Activated naive CD8-positive, alpha-beta T cell treated with anti-CD3 and anti-CD28 coated beads, Interleukin-2, amount 10 ng/mL, durations not matched to agents 7 days and 5 days (primary cell): ENCODE results near the gene NME5. TPM values are rescaled to one million over a fixed set of nuclear protein-coding genes. Genes with fewer than 3 reads are reported as not detected.
"Not testable (repeated sequence)": the region's sequence is repeated elsewhere in the genome, so short reads cannot be mapped to it uniquely, and the experiment has no call there.

Source experiments
- ATAC-seq: fragments of 150-1000 bp; cut with Tn5 transposase; one replicate; pipeline ENCODE4 v1.10.0; 2021; ENCODE audit warnings: low read depth, moderate library complexity
- POLR2A ChIA-PET: fragments of 350-600 bp; sonication (Branson Sonifier 250); formaldehyde crosslinking; loops from one replicate; lab custom pipeline; 2021; ENCODE audit warnings: antibody characterized with exemption; lab: Charles Lee
- DNase-seq: peaks from one replicate; pipeline ENCODE4 v3.0.0; 2021
- H3K27ac Mint-ChIP-seq: one replicate; pipeline ENCODE4 v1.8.0; 2022; ENCODE audit warnings: mild to moderate bottlenecking, mixed read lengths
- H3K27me3 Mint-ChIP-seq: one replicate; pipeline ENCODE4 v1.8.0; 2022; ENCODE audit warnings: mild to moderate bottlenecking, moderate library complexity, mixed read lengths
- H3K36me3 Mint-ChIP-seq: one replicate; pipeline ENCODE4 v1.8.0; 2021; ENCODE audit warnings: mild to moderate bottlenecking, mixed read lengths
- H3K4me1 Mint-ChIP-seq: one replicate; pipeline ENCODE4 v1.8.0; 2021; ENCODE audit warnings: mixed read lengths
- H3K4me3 Mint-ChIP-seq: one replicate; pipeline ENCODE4 v1.8.0; 2022; ENCODE audit warnings: mild to moderate bottlenecking, moderate library complexity, mixed read lengths
- H3K9me3 Mint-ChIP-seq: one replicate; pipeline ENCODE4 v1.8.0; 2021; ENCODE audit warnings: mixed read lengths
- total RNA-seq, 2 experiments: library from RNA; stranded (reverse); gene quantifications; one replicate each; pipeline ENCODE4 v1.2.3, GENCODE V29; 2021

Gene NME5
- total RNA-seq, 2 experiments from 2014 or later, result not detected

- POLR2A ChIA-PET, result no interaction called here
- H3K4me1 Mint-ChIP-seq, result no peaks in the 10 kb centered on the region
- H3K27ac Mint-ChIP-seq, result no peak overlapping the region
- DNase-seq (no peak), ATAC-seq (no peak)
- no peaks in the 10 kb centered on the region for H3K9me3 Mint-ChIP-seq
- no peak overlapping the region for H3K4me3 Mint-ChIP-seq
- peaks cover 49% of the 10 kb centered on the region for H3K36me3 Mint-ChIP-seq
- no peaks in the 10 kb centered on the region for H3K27me3 Mint-ChIP-seq
Observed at GRCh38 chr5:138160706-138161105, 21.5 kb upstream of the NME5 start.

DNA sequence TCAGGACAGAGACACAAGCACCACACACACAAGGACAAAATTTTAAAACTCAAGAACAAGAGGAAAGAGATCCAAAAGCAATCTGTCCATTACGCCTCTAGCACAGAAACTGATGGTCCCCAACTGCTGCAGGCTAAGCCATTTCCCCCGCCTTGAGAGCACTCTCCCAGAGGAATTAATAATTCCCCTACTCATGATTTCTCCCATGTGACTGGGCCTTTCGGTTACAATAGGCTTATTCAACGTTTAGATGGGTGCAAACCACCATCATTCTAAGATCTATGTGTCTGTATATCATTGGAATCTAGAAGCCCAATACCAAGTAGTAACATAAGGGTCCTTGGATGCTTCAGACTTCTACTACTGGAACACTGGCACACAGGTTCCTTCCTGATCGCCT is 20.4 kb upstream of the NME5 start:
- ATAC-seq (no peak), DNase-seq (no peak)
- H3K27me3 Mint-ChIP-seq, result no peaks in the 10 kb centered on the region
- H3K27ac Mint-ChIP-seq, result no peak overlapping the region
- H3K4me1 Mint-ChIP-seq, result no peaks in the 10 kb centered on the region
- H3K36me3 Mint-ChIP-seq, result peaks cover 49% of the 10 kb centered on the region
- POLR2A ChIA-PET, result no interaction called here
- H3K4me3 Mint-ChIP-seq, result no peak overlapping the region
- no peaks in the 10 kb centered on the region for H3K9me3 Mint-ChIP-seq

GRCh38 chr5:138157626-138158025 is 18.4 kb upstream of the NME5 start:
- Mint-ChIP-seq H3K9me3 (no peaks in the 10 kb centered on the region), H3K36me3 (peaks cover 36% of the 10 kb centered on the region), H3K4me1 (no peaks in the 10 kb centered on the region), H3K27ac (no peak overlapping the region), H3K4me3 (no peak overlapping the region), H3K27me3 (peaks cover 13% of the 10 kb centered on the region)
- ATAC-seq, result no peak
- no peak for DNase-seq
- POLR2A ChIA-PET, result no interaction called here

DNA sequence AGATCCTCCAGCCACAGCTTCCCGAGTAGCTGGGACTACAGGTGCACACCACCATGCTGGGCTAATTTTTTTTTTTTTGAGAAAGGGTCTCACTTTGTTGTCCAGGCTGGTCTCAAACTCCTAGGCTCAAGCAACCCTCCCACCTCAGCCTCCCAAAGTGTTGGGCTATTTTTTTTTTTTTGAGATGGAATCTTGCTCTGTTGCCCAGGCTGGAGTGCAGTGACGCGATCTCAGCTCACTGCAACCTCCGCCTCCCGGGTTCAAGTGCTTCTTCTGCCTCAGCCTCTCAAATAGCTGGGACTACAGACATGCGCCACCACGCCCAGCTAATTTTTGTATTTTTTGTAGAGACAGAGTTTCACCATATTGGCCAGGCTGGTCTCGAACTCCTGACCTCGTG is 16.7 kb upstream of the NME5 start:
- peaks cover 14% of the 10 kb centered on the region for H3K27me3 Mint-ChIP-seq
- H3K9me3 Mint-ChIP-seq, H3K4me3 Mint-ChIP-seq, H3K4me1 Mint-ChIP-seq, H3K27ac Mint-ChIP-seq, DNase-seq, ATAC-seq: not testable (repeated sequence)
- peaks cover 33% of the 10 kb centered on the region for H3K36me3 Mint-ChIP-seq
- POLR2A ChIA-PET, result interaction anchor here (0.6 kb wide), 1 partner anchor 9 kb away, joined by 3 read pairs; no protein-coding TSS in a partner anchor

GRCh38 chr5:138149530-138149929 is 10.3 kb upstream of the NME5 start:
- peaks cover 22% of the 10 kb centered on the region for H3K27me3 Mint-ChIP-seq
- ATAC-seq, result no peak
- no peaks in the 10 kb centered on the region for H3K9me3 Mint-ChIP-seq
- no peak for DNase-seq
- H3K4me3 Mint-ChIP-seq, result no peak overlapping the region
- no peak overlapping the region for H3K27ac Mint-ChIP-seq
- H3K4me1 Mint-ChIP-seq, result no peaks in the 10 kb centered on the region
- H3K36me3 Mint-ChIP-seq, result no peaks in the 10 kb centered on the region
- POLR2A ChIA-PET, result no interaction called here

GRCh38 chr5:138148811-138149210 is 9.6 kb upstream of the NME5 start:
- POLR2A ChIA-PET, result no interaction called here
- H3K27ac Mint-ChIP-seq, result no peak overlapping the region
- no peaks in the 10 kb centered on the region for H3K9me3 Mint-ChIP-seq
- DNase-seq (no peak), ATAC-seq (no peak)
- H3K4me3 Mint-ChIP-seq, result no peak overlapping the region
- no peaks in the 10 kb centered on the region for H3K36me3 Mint-ChIP-seq
- H3K4me1 Mint-ChIP-seq, result no peaks in the 10 kb centered on the region
- H3K27me3 Mint-ChIP-seq, result peaks cover 16% of the 10 kb centered on the region

DNA sequence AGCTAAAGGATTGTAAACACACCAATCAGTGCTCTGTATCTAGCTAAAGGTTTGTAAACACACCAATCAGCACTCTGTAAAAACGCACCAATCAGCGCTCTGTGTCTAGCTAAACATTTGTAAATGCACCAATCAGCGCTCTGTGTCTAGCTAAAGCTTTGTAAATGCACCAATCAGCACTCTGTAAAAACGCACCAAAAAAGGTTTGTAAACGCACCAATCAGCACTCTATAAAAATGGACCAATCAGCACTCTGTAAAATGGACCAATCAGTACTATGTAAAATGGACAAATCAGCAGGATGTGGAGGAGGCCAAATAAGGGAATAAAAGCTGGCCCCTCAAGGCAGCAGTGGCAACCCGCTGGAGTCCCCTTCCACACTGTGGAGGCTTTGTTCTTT is 4.3 kb upstream of the NME5 start:
- POLR2A ChIA-PET, result interaction anchor here (0.6 kb wide), 2 partner anchors 11 to 1048 kb away, joined by 3 to 4 read pairs; no protein-coding TSS in a partner anchor
- not testable (repeated sequence) for DNase-seq, H3K27ac Mint-ChIP-seq

DNA sequence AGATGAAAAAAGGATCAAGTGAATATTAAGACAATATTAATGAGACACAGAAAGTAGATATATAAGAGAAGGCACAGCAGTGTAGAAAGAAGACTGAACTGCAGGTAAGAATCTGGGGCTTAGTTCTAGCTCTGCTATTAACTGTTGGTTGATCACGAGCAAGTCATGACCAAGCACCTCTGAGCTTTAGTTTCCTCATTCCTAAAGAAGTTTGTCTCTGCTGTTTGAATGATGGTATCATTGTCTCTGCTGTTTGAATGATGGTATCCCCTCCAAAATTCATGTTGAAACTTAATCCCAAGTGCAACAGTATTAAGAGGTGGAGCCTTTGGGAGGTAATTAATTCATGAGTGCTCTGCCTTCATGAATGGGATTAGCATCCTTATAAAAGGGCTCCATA is 2.5 kb upstream of the NME5 start:
- POLR2A ChIA-PET, result no interaction called here
- H3K4me3 Mint-ChIP-seq, result no peak overlapping the region
- no peak for ATAC-seq

More for the DNA sequence above, 4.3 kb upstream of the NME5 start:
- H3K36me3 Mint-ChIP-seq, H3K4me3 Mint-ChIP-seq, H3K9me3 Mint-ChIP-seq, H3K4me1 Mint-ChIP-seq, ATAC-seq: not testable (repeated sequence)
- peaks cover 14% of the 10 kb centered on the region for H3K27me3 Mint-ChIP-seq

GRCh38 chr5:138140268-138140667 is 1.0 kb upstream of the NME5 start:
- H3K9me3 Mint-ChIP-seq, result no peaks in the 10 kb centered on the region
- ATAC-seq, result no peak

More for the DNA sequence above, 2.5 kb upstream of the NME5 start:
- Mint-ChIP-seq H3K27me3 (peaks cover 22% of the 10 kb centered on the region), H3K4me1 (peaks cover 2% of the 10 kb centered on the region), H3K36me3 (no peaks in the 10 kb centered on the region), H3K9me3 (no peaks in the 10 kb centered on the region), H3K27ac (no peak overlapping the region)
- no peak for DNase-seq

DNA sequence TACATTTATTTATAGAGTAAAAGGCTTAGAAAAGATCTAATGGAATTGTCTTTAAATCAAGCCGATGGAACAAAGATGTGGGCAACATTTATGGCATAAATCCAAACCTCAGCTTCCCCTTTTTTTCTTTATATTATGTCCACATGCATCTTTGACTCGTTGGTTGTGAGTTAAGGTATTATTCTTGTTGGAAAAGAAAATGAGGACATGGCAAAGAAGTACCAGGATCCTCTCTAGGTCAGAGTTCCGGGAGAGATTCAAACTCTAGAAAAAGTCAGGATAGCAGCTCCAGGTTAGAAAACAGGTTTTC is 508 bp upstream of the NME5 start:
- peaks cover 22% of the 10 kb centered on the region for H3K27me3 Mint-ChIP-seq
- no peak for DNase-seq
- no peak overlapping the region for H3K27ac Mint-ChIP-seq
- ATAC-seq, result no peak
- H3K9me3 Mint-ChIP-seq, result no peaks in the 10 kb centered on the region
- no peaks in the 10 kb centered on the region for H3K36me3 Mint-ChIP-seq
- no peak overlapping the region for H3K4me3 Mint-ChIP-seq
- H3K4me1 Mint-ChIP-seq, result peaks cover 2% of the 10 kb centered on the region
- POLR2A ChIA-PET, result no interaction called here

More at GRCh38 chr5:138140268-138140667, 1.0 kb upstream of the NME5 start:
- H3K36me3 Mint-ChIP-seq, result no peaks in the 10 kb centered on the region
- peaks cover 2% of the 10 kb centered on the region for H3K4me1 Mint-ChIP-seq
- DNase-seq, result no peak
- no peak overlapping the region for H3K4me3 Mint-ChIP-seq
- no peak overlapping the region for H3K27ac Mint-ChIP-seq
- H3K27me3 Mint-ChIP-seq, result peaks cover 22% of the 10 kb centered on the region
- POLR2A ChIA-PET, result no interaction called here

DNA sequence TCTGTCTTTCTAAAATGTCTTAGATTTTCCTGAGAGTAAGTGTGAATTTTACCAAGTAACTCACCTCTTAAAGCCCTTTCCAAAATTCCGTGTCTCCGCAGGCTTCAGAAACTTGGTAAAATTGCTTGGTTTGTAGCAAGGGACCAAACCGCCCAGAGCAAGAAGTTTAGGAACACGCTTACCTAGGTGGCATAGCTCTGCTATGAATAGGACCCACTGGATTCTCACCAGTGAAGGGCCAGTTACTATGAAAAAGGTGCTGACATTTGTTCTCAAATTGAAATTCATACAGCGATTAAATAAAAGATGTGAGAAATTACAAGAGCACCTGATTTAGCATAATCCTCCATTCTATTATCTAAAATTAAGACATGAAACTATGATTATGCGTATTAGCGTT is 6.7 kb downstream of the NME5 start:
- Mint-ChIP-seq H3K4me1 (peaks cover 5% of the 10 kb centered on the region), H3K27me3 (peaks cover 16% of the 10 kb centered on the region), H3K27ac (no peak overlapping the region), H3K9me3 (no peaks in the 10 kb centered on the region), H3K36me3 (no peaks in the 10 kb centered on the region), H3K4me3 (no peak overlapping the region)
- no peak for DNase-seq
- no peak for ATAC-seq
- POLR2A ChIA-PET, result interaction anchor here (0.7 to 1.9 kb wide), 4 partner anchors 11 to 99 kb away, joined by 3 to 15 read pairs (median 5); no protein-coding TSS in a partner anchor

DNA sequence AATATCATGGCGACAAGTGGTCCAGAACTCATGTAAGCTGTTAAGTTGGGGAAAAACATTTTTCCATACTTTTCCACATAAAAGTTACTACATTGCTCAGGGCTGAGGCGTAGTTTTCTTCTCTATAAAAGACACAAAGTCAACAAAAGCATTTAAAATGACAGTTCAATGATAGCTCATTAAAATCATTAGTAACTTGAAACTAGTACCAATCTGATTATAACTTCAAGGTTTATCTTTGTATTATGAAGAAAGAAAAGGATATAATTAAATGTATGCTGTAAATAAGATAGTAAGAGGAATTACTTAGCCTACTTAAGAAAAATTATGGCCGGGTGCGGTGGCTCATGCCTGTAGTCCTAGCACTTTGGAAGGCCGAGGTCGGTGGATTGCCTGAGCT is 9.9 kb downstream of the NME5 start:
- peaks cover 29% of the 10 kb centered on the region for H3K27me3 Mint-ChIP-seq
- POLR2A ChIA-PET, result no interaction called here
- H3K4me3 Mint-ChIP-seq, result no peak overlapping the region
- peaks cover 5% of the 10 kb centered on the region for H3K4me1 Mint-ChIP-seq
- H3K36me3 Mint-ChIP-seq, result no peaks in the 10 kb centered on the region
- no peak overlapping the region for H3K27ac Mint-ChIP-seq
- DNase-seq (no peak), ATAC-seq (no peak)
- H3K9me3 Mint-ChIP-seq, result no peaks in the 10 kb centered on the region

- peaks cover 31% of the 10 kb centered on the region for H3K27me3 Mint-ChIP-seq
- H3K27ac Mint-ChIP-seq, result no peak overlapping the region
- ATAC-seq (no peak), DNase-seq (no peak)
- peaks cover 2% of the 10 kb centered on the region for H3K4me1 Mint-ChIP-seq
- no peak overlapping the region for H3K4me3 Mint-ChIP-seq
- H3K36me3 Mint-ChIP-seq, result no peaks in the 10 kb centered on the region
- POLR2A ChIA-PET, result interaction anchor here (0.5 kb wide), 1 partner anchor 19 kb away, joined by 3 read pairs; no protein-coding TSS in a partner anchor
- no peaks in the 10 kb centered on the region for H3K9me3 Mint-ChIP-seq
Observed at GRCh38 chr5:138128334-138128733, 10.9 kb downstream of the NME5 start.

DNA sequence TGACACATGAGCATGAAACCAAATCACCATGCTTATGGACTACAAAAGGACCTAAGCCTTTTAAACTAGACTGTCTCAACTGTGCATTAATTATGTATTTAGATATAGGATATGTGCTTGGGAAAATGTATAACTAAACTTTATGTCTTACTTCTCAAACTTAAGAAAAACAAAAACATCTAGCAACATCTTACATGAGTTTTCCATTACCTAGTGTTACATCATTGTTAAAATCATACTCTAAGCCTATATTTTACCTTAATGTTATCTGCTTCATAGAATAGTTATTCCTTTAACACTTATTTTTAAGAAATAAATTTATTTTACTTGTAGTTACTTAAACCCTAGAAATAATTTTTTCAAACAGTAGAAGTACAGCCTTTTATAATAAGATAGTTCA is 24.0 kb downstream of the NME5 start:
- H3K27ac Mint-ChIP-seq, result no peak overlapping the region

GRCh38 chr5:138111937-138112336 is 27.3 kb downstream of the NME5 start:
- Mint-ChIP-seq H3K27me3 (peaks cover 21% of the 10 kb centered on the region), H3K27ac (no peak overlapping the region), H3K36me3 (no peaks in the 10 kb centered on the region), H3K4me3 (no peak overlapping the region), H3K4me1 (no peaks in the 10 kb centered on the region), H3K9me3 (no peaks in the 10 kb centered on the region)
- no peak for ATAC-seq
- no peak for DNase-seq
- POLR2A ChIA-PET, result no interaction called here

More for the DNA sequence above, 24.0 kb downstream of the NME5 start:
- POLR2A ChIA-PET, result no interaction called here
- H3K4me1 Mint-ChIP-seq, result no peaks in the 10 kb centered on the region
- H3K9me3 Mint-ChIP-seq, result peaks cover 1% of the 10 kb centered on the region
- no peaks in the 10 kb centered on the region for H3K36me3 Mint-ChIP-seq
- ATAC-seq (no peak), DNase-seq (no peak)
- no peak overlapping the region for H3K4me3 Mint-ChIP-seq
- peaks cover 22% of the 10 kb centered on the region for H3K27me3 Mint-ChIP-seq
